Measurements from ENCODE around the gene ZNF444. TPM values are rescaled to one million over a fixed set of nuclear protein-coding genes. Genes with fewer than 3 reads are reported as not detected.

Gene ZNF444
- total and polyA plus RNA-seq, 2 of the 8 experiments (the other 6 are each of a cell fraction or from before 2014, with no cell fraction given): 49.5 to 54.5 TPM

- Histone ChIP-seq H2BK5ac (ENCODE audit: low read depth, low read length) (no peak overlapping the region), H2BK20ac (ENCODE audit: low read length) (no peak overlapping the region), H3K18ac (ENCODE audit: extremely low read depth, low read length) (no peak overlapping the region), H3K27ac (ENCODE audit: low read depth, low read length) (no peak overlapping the region), H3K4me2 (ENCODE audit: insufficient read depth in 1 of 2, low read depth in 2 of 2, low read length in 2 of 2) (no peak overlapping the region), H3K4me3 (ENCODE audit: extremely low read depth in 1 of 4, insufficient read depth in 2 of 4, low read depth in 3 of 4, low read length in 4 of 4) (no peak overlapping the region), H3K79me2 (ENCODE audit: control insufficient read depth in 1 of 2, insufficient read depth in 2 of 2, low read length in 2 of 2) (no peaks in the 10 kb centered on the region), H3K4ac (replicated peaks; ENCODE audit: insufficient read length, low read depth, low read length) (no peak overlapping the region), H2AK5ac (ENCODE audit: low read depth, low read length) (no peak overlapping the region), H3K23me2 (ENCODE audit: low read depth, low read length) (peaks cover 7% of the 10 kb centered on the region; the same call in 1 of the 2 replicates), H3K79me1 (ENCODE audit: low read depth, low read length) (no peaks in the 10 kb centered on the region), H4K20me1 (replicated peaks in 1 of 2; ENCODE audit: control insufficient read depth in 1 of 2, insufficient read depth in 2 of 2, low read length in 2 of 2) (peaks cover 0 to 9% of the 10 kb centered on the region in 2 experiments), H4K8ac (ENCODE audit: extremely low read depth, insufficient read depth, low read length) (no peak overlapping the region), H4K5ac (ENCODE audit: insufficient read length, low read depth, low read length) (no peak overlapping the region), H3K4me1 (replicated peaks in 1 of 4; ENCODE audit: control insufficient read depth in 3 of 4, insufficient read depth in 4 of 4, low read length in 3 of 4) (no peaks in the 10 kb centered on the region), H3K27me3 (replicated peaks in 1 of 4; ENCODE audit: control insufficient read depth in 3 of 4, extremely low read depth in 1 of 4, insufficient read depth in 3 of 4, low read length in 3 of 4) (no peaks in the 10 kb centered on the region), H2BK120ac (replicated peaks; ENCODE audit: low read depth, low read length) (no peak overlapping the region), H3K23ac (ENCODE audit: insufficient read length) (no peak overlapping the region), H3K9ac (replicated peaks in 1 of 4; ENCODE audit: extremely low read depth in 1 of 4, low read depth in 3 of 4, low read length in 3 of 4) (no peak overlapping the region), H3K14ac (ENCODE audit: insufficient read length) (no peak overlapping the region), H3K36me3 (ENCODE audit: control insufficient read depth in 2 of 4, insufficient read depth in 4 of 4, low read length in 3 of 4) (peaks cover 0 to 19% (median 4%) of the 10 kb centered on the region in 4 experiments; a peak in 3 of 8 replicates), H3K56ac (replicated peaks; ENCODE audit: insufficient read length, low read depth, low read length) (no peak overlapping the region), H3K9me3 (ENCODE audit: insufficient read depth in 2 of 2, low read depth in 1 of 2, low read length in 1 of 2) (no peaks in the 10 kb centered on the region), H2BK12ac (ENCODE audit: low read depth, low read length) (no peak overlapping the region), H4K91ac (replicated peaks; ENCODE audit: insufficient read length, low read length) (no peak overlapping the region), H2AFZ (ENCODE audit: low read length) (no peak overlapping the region), H2BK15ac (ENCODE audit: low read length) (no peak overlapping the region)
- FAIRE-seq (no peak), DNase-seq (ENCODE audit: low read depth in 1 of 2, low spot score in 2 of 2) (no peak)
- 86% methylated on average over 9 of the region's 9 CpGs; no CpG with 5 or more reads in 1 of the 2 experiments for WGBS, 2 experiments (ENCODE audit: extremely low coverage in 1 of 2, insufficient coverage in 1 of 2, insufficient read length in 1 of 2, insufficient replicate concordance in 2 of 2, low coverage in 1 of 2, low lambda C conversion rate in 2 of 2, missing lambda C conversion rate in 1 of 2)
- ChIA-PET CTCF (ENCODE audit: partially characterized antibody) (interaction anchor here (0.8 to 2.0 kb wide), 5 partner anchors 9 to 148 kb away, joined by 3 to 8 read pairs (median 5); no protein-coding TSS in a partner anchor), POLR2A (ENCODE audit: partially characterized antibody) (interaction anchor here (1.0 to 1.2 kb wide), 2 partner anchors 51 to 77 kb away, joined by 3 read pairs; no protein-coding TSS in a partner anchor)
- TF ChIP-seq BCL11A (IDR thresholded peaks at IDR 0.05; ENCODE audit: low read depth in 2 of 2, low read length in 2 of 2): no peak
- no peak for TF ChIP-seq EZH2 (IDR thresholded peaks at IDR 0.05; ENCODE audit: low read depth, low read length, severe bottlenecking)
- TF ChIP-seq POU5F1 (IDR thresholded peaks at IDR 0.05; ENCODE audit: low read depth, low read length): no peak
- TF ChIP-seq TAF7 (optimal IDR thresholded peaks at IDR 0.05; ENCODE audit: borderline replicate concordance, low read depth, low read length): no peak
- no peak for TF ChIP-seq TAF1 (IDR thresholded peaks at IDR 0.05; ENCODE audit: low read depth, low read length)
- no peak for TF ChIP-seq CEBPB (IDR thresholded peaks at IDR 0.05; ENCODE audit: low read depth, low read length)
- no peak for TF ChIP-seq USF2 (IDR thresholded peaks at IDR 0.05; ENCODE audit: low read length)
- TF ChIP-seq CBX8 (IDR thresholded peaks at IDR 0.05; ENCODE audit: borderline replicate concordance, low read depth, low read length): no peak
- TF ChIP-seq TCF12 (IDR thresholded peaks at IDR 0.05; ENCODE audit: low read depth, low read length): no peak
- TF ChIP-seq ATF3 (IDR thresholded peaks at IDR 0.05; ENCODE audit: insufficient read depth, low read depth, low read length): no peak
- TF ChIP-seq SIN3A (conservative IDR thresholded peaks at IDR 0.05 in 1 of 2, IDR thresholded peaks at IDR 0.05 in 1 of 2; ENCODE audit: low read depth in 1 of 2, low read length in 2 of 2): no peak
- no peak for TF ChIP-seq SUZ12 (IDR thresholded peaks at IDR 0.05; ENCODE audit: low read length)
- TF ChIP-seq ASH2L (IDR thresholded peaks at IDR 0.05; ENCODE audit: low read length): no peak
Observed at GRCh38 chr19:56162258-56162657, 21.2 kb downstream of the ZNF444 start.

All from H1 (cell line).